Choroid plexus epithelial cell (primary cell): ENCODE measurements around the gene TIMP3.
A peak's percentile ranks its signal among the peaks of the same experiment; 100 is the strongest.

ENCODE experiments used
- DNase-seq: peaks from one replicate; pipeline ENCODE4 v3.0.0-alpha.2; 2010; ENCODE audit warnings: low read depth
- H3K4me3 ChIP-seq: 2 replicates; pipeline ENCODE4 v1.5.1; 2011; ENCODE audit warnings: low read depth, mild to moderate bottlenecking, control low read depth, low read length, moderate library complexity
- CTCF ChIP-seq: conservative IDR thresholded peaks from 2 replicates; pipeline ENCODE4 v1.5.1; 2011; ENCODE audit warnings: low read depth, mild to moderate bottlenecking, control low read depth, inconsistent platforms, low read length, moderate library complexity

The TIMP3 gene

GRCh38 chr22:32837803-32838202 is 36.3 kb downstream of the TIMP3 start:
- TF ChIP-seq CTCF = no peak

GRCh38 chr22:32839831-32840584 is 38.5 kb downstream of the TIMP3 start:
- DNase-seq = peak; percentile 56
- no peak overlapping the region for H3K4me3 ChIP-seq
- TF ChIP-seq CTCF = no peak

More at GRCh38 chr22:32837803-32838202, 36.3 kb downstream of the TIMP3 start:
- DNase-seq = no peak
- H3K4me3 ChIP-seq = no peak overlapping the region

- no peak for DNase-seq
- TF ChIP-seq CTCF = no peak
- H3K4me3 ChIP-seq = no peak overlapping the region
Measured at GRCh38 chr22:32841175-32841574, 39.7 kb downstream of the TIMP3 start.

GRCh38 chr22:32842486-32842885 is 41.0 kb downstream of the TIMP3 start:
- no peak for TF ChIP-seq CTCF
- no peak overlapping the region for H3K4me3 ChIP-seq
- DNase-seq = no peak

- no peak overlapping the region for H3K4me3 ChIP-seq
- TF ChIP-seq CTCF = no peak
- no peak for DNase-seq
Measured at GRCh38 chr22:32843300-32843699, 41.8 kb downstream of the TIMP3 start.

- H3K4me3 ChIP-seq = no peak overlapping the region
- DNase-seq = no peak
Measured at GRCh38 chr22:32844251-32844650, 42.7 kb downstream of the TIMP3 start.

More at GRCh38 chr22:32844251-32844650, 42.7 kb downstream of the TIMP3 start:
- no peak for TF ChIP-seq CTCF
